KOPT-K1 (cell line): ENCODE measurements around the gene KCNQ1.

ENCODE experiments used
- H3K27ac ChIP-seq: fragments of 200-600 bp; sonication (generic); 2 replicates; pipeline ENCODE4 v1.5.1; 2016; ENCODE audit warnings: antibody characterized with exemption, mild to moderate bottlenecking, low read depth, low read length; ENCODE audit not compliant: poor library complexity, severe bottlenecking
- H3K36me3 ChIP-seq: fragments of 200-600 bp; sonication (generic); 2 replicates; pipeline ENCODE4 v1.5.1; 2017; ENCODE audit warnings: antibody characterized with exemption, mild to moderate bottlenecking, low read length, moderate library complexity; ENCODE audit not compliant: insufficient read depth
- H3K9me3 ChIP-seq: fragments of 200-600 bp; sonication (generic); 2 replicates; pipeline ENCODE4 v1.5.1; 2017; ENCODE audit warnings: antibody characterized with exemption, low read length, mild to moderate bottlenecking; ENCODE audit not compliant: insufficient read depth, poor library complexity, severe bottlenecking

The KCNQ1 gene

GRCh38 chr11:2588809-2589537, 144.2 kb downstream of the KCNQ1 start:
- Histone ChIP-seq H3K27ac (no peak overlapping the region), H3K9me3 (no peaks in the 10 kb centered on the region), H3K36me3 (no peaks in the 10 kb centered on the region)

GRCh38 chr11:2589538-2589934, 144.7 kb downstream of the KCNQ1 start:
- no peaks in the 10 kb centered on the region for H3K36me3 ChIP-seq
- no peak overlapping the region for H3K27ac ChIP-seq
- H3K9me3 ChIP-seq, result no peaks in the 10 kb centered on the region

GRCh38 chr11:2590131-2590964, 145.5 kb downstream of the KCNQ1 start:
- H3K27ac ChIP-seq, result no peak overlapping the region
- H3K9me3 ChIP-seq, result no peaks in the 10 kb centered on the region
- H3K36me3 ChIP-seq, result no peaks in the 10 kb centered on the region

GRCh38 chr11:2590965-2591754, 146.4 kb downstream of the KCNQ1 start:
- H3K9me3 ChIP-seq, result no peaks in the 10 kb centered on the region
- no peaks in the 10 kb centered on the region for H3K36me3 ChIP-seq
- no peak overlapping the region for H3K27ac ChIP-seq

GRCh38 chr11:2591805-2592204, 147.0 kb downstream of the KCNQ1 start:
- Histone ChIP-seq H3K27ac (no peak overlapping the region), H3K9me3 (no peaks in the 10 kb centered on the region), H3K36me3 (no peaks in the 10 kb centered on the region)

GRCh38 chr11:2592559-2593392, 148.0 kb downstream of the KCNQ1 start:
- no peaks in the 10 kb centered on the region for H3K36me3 ChIP-seq
- H3K9me3 ChIP-seq, result no peaks in the 10 kb centered on the region
- no peak overlapping the region for H3K27ac ChIP-seq

GRCh38 chr11:2593393-2593950, 148.7 kb downstream of the KCNQ1 start:
- Histone ChIP-seq H3K9me3 (peaks cover 2% of the 10 kb centered on the region), H3K27ac (no peak overlapping the region), H3K36me3 (no peaks in the 10 kb centered on the region)

GRCh38 chr11:2594267-2594666, 149.5 kb downstream of the KCNQ1 start:
- Histone ChIP-seq H3K36me3 (no peaks in the 10 kb centered on the region), H3K27ac (no peak overlapping the region), H3K9me3 (peaks cover 8% of the 10 kb centered on the region)

- peaks cover 8% of the 10 kb centered on the region for H3K9me3 ChIP-seq
- no peaks in the 10 kb centered on the region for H3K36me3 ChIP-seq
- H3K27ac ChIP-seq, result no peak overlapping the region
Observed at GRCh38 chr11:2595204-2595603, 150.4 kb downstream of the KCNQ1 start.

- no peak overlapping the region for H3K27ac ChIP-seq
- H3K36me3 ChIP-seq, result no peaks in the 10 kb centered on the region
Observed at GRCh38 chr11:2599561-2600189, 154.9 kb downstream of the KCNQ1 start.

GRCh38 chr11:2609345-2609744, 164.5 kb downstream of the KCNQ1 start:
- H3K27ac ChIP-seq, result no peak overlapping the region
- H3K9me3 ChIP-seq, result no peaks in the 10 kb centered on the region
- H3K36me3 ChIP-seq, result no peaks in the 10 kb centered on the region

More at GRCh38 chr11:2599561-2600189, 154.9 kb downstream of the KCNQ1 start:
- peaks cover 8% of the 10 kb centered on the region for H3K9me3 ChIP-seq

- no peaks in the 10 kb centered on the region for H3K9me3 ChIP-seq
Observed at GRCh38 chr11:2612884-2613571, 168.2 kb downstream of the KCNQ1 start.

GRCh38 chr11:2621894-2622293, 177.1 kb downstream of the KCNQ1 start:
- no peak overlapping the region for H3K27ac ChIP-seq
- no peaks in the 10 kb centered on the region for H3K36me3 ChIP-seq
- H3K9me3 ChIP-seq, result no peaks in the 10 kb centered on the region

More at GRCh38 chr11:2612884-2613571, 168.2 kb downstream of the KCNQ1 start:
- Histone ChIP-seq H3K36me3 (no peaks in the 10 kb centered on the region), H3K27ac (no peak overlapping the region)
